SKM-1 (cell line): ENCODE results near the gene KRT40.
"Not testable (repeated sequence)": the region's sequence is repeated elsewhere in the genome, so short reads cannot be mapped to it uniquely, and the experiment has no call there.

Source experiments
- DNase-seq: peaks from one replicate; lab custom pipeline; 2025; ENCODE audit not compliant: unreplicated experiment; lab: John Stamatoyannopoulos, UW

Gene KRT40

GRCh38 chr17:40984226-40984625, at the start of gene KRT40:
Gene KRT40 (minus strand): TSS chr17:40984326. CDS start chr17:40984273, 53 bp downstream.
- no peak for DNase-seq

DNA sequence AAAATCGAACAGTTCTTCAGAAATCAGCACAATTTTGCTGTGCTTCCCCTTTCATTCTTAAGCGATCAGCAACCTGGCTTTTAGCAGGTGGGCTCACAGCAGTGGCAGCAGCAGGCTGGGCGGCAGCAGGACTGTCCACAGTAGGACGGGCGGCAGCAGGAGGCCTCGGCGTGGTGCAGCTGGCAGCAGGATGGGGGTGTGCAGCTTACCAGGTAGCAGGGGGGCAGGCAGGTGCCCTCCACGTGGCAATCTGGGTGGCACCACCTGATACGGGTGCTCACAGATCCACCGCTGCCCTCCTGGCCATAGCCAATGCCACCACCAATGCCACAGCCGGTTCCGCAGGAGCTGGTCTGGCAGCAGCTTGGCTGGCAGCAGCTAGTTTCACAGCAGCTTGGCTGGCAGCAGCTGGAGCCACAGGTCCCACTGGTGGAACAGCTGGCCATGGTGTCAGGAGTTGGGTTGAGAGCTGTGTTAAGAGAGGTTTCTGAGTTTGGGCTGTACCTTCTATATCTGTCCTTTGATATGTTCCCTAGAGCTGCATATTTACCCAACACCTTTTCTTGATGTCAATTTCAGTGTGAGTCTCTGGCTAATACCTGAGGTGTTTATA, 45.6 kb upstream of the KRT40 start, which contains the start of gene KRTAP1-4:
TSS of gene KRTAP1-4 (minus strand) at position 563 of the 613 bp plus-strand sequence. CDS start at position 446, 117 bp downstream.
- DNase-seq: no peak

GRCh38 chr17:41026715-41027471, 42.8 kb upstream of the KRT40 start, which contains the start of gene KRTAP1-5:
Gene KRTAP1-5 (minus strand): TSS chr17:41027208. CDS start chr17:41027155, 53 bp downstream.
- no peak for DNase-seq

DNA sequence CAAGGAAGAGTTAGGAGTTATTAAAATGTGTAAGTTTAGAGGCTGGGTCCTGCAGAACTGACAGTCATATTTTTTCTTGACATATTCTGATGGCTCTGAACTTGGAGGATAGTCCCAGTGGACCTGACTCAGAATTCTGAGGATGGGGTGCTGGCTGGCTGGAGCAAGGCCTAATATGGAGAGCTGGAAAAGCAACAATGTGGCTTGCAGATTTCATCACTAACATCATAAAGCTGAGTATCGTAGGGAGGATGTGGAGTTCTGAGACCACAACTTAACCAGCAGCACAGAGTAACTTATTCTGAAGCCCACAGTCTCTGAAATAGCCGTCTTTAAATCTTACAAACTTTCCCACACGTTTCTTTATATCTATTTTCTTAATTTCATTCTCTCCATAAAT, 40.6 kb upstream of the KRT40 start:
- no peak for DNase-seq

DNA sequence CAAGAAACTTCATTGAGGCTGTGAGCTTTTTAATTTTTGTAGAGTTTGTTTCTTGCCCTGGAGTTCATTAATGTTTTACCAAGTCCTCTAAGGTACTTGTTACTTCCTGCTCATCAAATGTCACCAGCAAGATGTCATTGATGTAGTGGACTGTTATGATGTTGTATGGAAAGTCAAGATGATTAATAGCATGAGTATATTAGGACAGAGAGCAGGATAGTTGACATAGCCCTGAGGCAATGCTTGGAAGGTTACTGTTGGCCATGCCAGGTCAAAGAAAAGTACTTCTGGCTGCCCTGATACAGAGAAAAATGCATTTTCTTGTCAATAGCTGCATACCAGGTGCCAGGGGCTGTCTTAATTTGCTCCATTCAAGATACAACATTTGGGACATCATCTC, 36.2 kb upstream of the KRT40 start:
- DNase-seq: no peak

DNA sequence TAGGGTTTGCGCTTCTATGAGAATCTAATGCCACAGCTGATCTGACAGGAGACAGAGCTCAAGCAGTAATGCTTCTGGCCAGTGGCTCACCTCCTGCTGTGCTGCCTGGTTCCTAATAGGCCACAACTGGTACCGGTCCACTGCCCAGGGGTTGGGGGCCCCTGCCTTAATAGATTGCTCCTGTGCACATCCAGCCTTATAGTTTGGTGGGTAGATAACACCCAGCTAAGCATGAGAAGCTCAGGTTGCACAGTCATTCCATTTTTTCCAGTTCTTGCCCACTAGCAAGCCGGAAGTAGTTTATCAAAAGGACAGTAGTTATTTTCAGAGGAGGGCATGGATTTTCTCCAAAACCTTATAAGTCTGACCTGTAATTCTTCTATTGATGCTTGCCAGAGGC, 35.3 kb upstream of the KRT40 start:
- DNase-seq: no peak

- DNase-seq: no peak
Observed at GRCh38 chr17:41018541-41018940, 34.4 kb upstream of the KRT40 start.

GRCh38 chr17:41016578-41017215, 32.6 kb upstream of the KRT40 start:
- no peak for DNase-seq

DNA sequence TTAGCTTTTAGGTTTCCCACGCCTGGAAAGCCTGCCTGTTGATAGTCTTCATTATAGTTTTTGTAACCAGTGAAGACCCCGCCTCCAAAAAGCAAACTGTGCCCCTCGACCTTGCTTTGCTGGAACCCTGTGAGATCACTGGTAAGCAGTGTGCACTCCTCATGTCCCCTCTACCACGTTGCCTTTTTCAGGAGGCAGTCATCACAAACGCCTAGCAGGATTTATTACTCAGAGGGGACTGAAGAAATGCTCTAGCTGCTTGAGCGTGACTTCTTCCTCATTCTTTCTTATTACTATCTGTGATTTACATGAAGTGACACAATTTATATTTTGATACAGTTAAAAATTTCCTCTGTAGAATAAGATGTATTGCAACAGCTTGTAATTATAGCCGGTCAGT, 31.3 kb upstream of the KRT40 start:
- DNase-seq: no peak

GRCh38 chr17:41013606-41014005, 29.5 kb upstream of the KRT40 start:
- DNase-seq: no peak

- no peak for DNase-seq
Observed at GRCh38 chr17:41013181-41013580, 29.1 kb upstream of the KRT40 start.

- DNase-seq: no peak
Observed at GRCh38 chr17:41012326-41013120, 28.4 kb upstream of the KRT40 start.

- no peak for DNase-seq
Observed at GRCh38 chr17:41010441-41010840, 26.3 kb upstream of the KRT40 start.

DNA sequence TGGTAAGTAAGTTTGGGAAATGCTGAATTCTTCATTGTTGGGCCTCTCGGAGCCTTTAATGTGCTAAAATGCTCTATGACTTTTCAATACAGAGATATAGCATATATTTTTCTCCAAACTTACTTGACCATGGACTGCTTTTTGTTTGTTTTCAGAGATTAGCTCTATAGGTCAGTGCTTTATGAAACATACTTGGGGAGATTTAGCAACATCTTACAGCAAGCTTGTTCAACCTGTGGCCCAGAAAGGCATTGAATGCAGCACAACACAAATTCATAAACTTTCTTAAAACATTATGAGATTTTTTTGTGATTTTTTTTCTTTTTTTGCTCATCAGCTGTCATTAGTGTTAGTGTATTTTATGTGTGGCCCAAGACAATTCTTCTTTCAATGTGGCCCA, 25.8 kb upstream of the KRT40 start:
- no peak for DNase-seq

DNA sequence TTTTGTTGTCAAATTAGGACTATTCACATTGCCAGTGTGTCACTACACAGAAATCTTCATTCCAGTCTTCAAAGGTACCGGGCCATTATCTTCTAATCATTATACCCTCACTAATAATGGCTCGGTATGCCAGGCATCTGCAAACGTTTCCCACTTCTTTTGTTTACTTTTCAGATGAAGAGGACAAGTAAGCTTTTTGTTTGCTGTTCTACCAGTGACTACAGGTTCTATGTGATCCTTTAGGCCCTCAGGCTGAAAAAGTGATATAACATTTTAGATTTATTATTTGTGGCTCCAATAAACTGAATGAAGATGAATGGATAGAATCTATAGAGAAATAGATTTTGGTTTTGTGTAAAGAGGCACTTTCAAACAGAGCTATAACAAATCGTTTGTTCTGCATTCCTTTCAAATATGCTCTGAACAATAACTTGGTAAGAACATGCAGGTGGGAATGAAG, 25.2 kb upstream of the KRT40 start:
- DNase-seq: no peak

GRCh38 chr17:41008811-41009210, 24.7 kb upstream of the KRT40 start, which contains the start of gene KRTAP3-1:
Gene KRTAP3-1 (minus strand): TSS chr17:41009128. CDS start chr17:41009074, 54 bp downstream.
- no peak for DNase-seq

DNA sequence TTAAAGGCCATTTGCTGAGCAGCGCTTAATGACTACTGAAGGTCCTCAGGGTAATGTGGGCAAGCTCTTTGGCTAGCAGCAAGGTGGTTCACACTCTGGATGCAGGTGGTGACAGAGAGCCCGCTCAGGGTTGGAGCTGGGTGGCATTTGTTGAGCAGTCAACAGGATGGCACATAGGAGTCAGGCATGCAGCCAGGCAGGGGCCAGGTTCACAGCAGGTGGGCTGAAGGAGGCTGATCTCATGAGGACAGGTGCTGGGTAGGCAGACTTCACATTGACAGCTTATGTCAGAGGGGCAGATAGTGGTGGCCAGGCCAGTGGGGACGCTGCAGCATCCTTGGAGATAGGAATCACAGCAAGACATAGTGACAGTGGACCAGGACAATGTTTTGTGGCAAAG, 20.3 kb upstream of the KRT40 start:
- DNase-seq: no peak

DNA sequence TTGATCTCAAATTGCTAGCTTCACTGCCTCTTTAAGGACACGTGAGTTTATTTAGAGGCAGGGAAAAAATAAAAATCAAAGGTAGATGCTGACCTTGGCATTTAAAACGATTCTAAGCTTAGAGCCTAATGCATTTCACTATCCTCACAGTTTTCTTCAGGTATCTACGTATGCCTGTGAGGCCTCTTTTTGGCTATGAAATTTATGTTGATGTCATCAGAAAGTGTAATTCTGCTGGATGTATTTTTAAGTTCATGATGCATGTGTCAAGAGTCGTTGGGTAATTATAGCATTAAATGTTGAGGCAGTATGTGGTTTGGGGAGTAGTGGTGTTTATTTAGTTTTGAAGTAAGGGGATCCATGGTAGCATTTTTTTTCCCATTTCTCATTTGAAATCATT, 19.8 kb upstream of the KRT40 start:
- DNase-seq: no peak

GRCh38 chr17:41002814-41003213, 18.7 kb upstream of the KRT40 start:
- no peak for DNase-seq

DNA sequence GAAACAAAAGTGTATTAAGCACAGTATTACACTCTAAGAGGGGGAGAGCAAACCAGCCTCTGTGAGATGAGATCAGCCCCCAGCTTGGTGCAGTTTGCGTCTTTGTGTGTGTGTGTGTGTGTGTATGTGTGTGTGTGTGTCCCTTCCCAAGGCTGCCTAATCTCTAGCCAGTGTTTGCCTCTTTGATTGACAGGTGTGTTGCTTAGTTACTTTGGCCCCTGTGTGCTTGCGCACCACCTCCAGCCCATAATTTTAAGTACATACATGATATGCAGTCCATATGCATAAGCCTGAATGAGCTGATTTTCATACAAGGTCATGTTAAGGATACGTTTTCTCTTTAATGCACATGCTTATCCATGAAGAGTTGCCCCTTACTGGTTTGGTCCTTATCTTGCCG, 17.7 kb upstream of the KRT40 start:
- no peak for DNase-seq

DNA sequence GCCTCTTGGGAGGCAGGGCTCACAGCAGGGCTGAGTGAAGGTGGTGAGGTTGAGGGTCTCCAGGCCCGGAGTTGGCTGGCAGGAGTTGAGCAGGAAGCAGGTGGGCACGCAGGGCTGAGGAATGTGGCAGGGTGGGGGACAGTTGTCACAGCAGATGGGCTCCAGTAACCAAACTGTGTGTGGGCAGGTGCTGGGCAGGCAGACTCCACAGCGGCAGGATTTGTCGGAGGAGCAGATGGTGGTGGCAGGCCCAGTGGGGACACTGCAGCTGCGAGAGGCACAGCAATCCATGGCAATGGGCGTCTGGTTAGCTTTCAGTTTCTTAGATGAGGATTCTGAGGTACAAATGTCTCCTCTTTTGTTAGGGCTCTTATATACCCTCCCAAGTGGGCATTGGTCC, 15.4 kb upstream of the KRT40 start, which contains the start of gene KRTAP3-2:
TSS of gene KRTAP3-2 (minus strand) at position 344 of the 400 bp plus-strand sequence. CDS start at position 291, 53 bp downstream.
- DNase-seq: not testable (repeated sequence)
